Fibroblast of gingiva (primary cell): Measurements from ENCODE around the gene SBF2.
"Not testable (repeated sequence)": the region's sequence is repeated elsewhere in the genome, so short reads cannot be mapped to it uniquely, and the experiment has no call there.

Experiments
- DNase-seq: peaks from one replicate; pipeline ENCODE4 v3.0.0-alpha.2; 2011; ENCODE audit warnings: low read depth

Gene SBF2

DNA sequence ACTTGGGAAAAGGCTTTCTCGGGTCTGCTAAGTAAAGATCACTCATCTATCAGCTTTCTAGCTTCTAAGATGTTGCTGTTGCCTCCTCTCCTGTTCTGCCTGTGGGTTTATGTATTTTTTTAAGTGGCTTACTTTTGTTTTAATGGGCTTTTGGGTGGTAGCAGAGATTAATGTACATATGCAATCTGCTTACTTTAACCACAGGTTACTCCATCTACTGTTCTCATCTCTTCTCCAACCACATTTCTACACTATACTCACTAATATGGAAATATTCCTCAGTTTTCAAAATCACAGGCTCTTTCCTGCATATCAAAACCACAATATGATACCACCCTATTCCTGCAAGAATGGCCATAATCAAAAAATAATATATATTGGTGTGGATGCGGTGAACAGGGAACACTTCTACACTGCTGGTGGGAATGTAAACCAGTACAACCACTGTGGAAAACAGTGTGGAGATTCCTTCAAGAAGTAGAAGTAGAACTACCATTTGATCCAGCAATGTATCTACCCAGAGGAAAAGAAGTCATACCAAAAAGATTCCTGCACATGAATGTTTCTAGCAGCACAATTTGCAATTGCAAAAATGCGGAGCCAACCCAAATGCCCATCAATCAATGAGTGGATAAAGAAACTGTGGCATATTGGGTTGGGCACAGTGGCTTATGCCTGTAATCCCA, 341.4 kb downstream of the SBF2 start:
- no peak for DNase-seq

DNA sequence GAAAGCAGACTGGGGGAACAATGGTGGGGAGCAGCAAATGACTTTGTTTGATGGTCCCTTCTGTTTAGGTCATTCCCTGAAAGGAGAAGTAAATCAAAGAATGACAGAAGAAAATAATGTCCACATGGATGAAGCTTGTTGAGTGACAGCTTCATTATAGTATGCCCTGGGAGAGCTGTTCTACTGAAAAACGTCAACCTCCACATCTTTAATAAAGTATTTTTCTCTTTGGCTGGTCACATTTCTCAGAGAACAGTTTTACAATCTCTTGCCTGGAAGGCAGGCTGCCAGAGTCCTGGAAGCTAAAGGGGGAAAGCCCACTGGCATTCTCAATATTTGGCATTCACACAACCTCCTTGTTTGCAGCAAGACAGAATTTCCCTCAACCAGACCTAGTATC, 342.2 kb downstream of the SBF2 start:
- peak; percentile 69 for DNase-seq

DNA sequence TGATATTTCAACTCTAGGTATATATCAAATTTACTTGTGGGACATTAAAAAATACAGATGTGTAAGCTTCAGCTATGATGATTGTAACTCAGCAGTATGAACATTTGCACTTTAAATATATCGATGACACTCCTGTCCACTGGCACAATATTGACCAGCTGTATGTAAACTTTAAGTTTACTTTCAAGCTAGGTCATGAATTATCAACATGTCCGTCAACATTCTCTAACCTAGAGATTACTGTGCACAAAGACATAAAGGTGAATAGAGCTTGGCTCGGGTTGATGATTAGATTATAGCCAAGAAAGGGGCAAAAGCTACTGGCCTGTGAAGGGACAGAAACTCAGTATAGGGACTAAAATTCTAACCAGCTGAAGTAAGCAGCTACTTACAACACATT, 343.6 kb downstream of the SBF2 start:
- no peak for DNase-seq

DNA sequence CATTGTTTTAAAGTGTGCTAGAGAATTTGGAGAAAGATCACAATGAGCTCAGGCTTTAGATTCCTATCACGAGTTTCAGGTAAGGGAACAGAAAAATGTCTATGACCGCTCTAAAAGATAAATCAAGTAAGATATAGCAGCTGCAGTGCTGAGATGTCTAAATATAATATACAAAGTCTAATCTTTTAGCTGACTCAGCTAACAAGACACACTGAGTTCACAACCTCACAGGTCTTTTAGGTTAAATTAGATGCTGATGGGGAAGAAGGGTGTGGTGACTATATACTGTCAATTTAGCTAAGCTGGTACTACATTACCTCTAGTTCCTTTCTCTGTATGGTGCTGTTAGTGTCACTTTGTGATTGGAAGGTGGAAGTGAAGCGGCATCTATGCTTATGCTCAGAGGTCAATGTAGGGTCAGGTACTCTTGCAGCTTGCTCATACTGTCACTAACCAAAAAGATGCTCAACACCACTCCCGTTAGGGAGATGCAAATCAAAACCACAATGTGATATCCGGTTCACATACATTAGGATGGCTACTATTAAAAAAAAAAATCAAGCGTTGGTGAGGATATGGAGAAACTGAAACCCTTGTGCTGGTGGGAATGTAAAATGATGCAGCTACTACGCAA, 346.7 kb downstream of the SBF2 start:
- DNase-seq = no peak

DNA sequence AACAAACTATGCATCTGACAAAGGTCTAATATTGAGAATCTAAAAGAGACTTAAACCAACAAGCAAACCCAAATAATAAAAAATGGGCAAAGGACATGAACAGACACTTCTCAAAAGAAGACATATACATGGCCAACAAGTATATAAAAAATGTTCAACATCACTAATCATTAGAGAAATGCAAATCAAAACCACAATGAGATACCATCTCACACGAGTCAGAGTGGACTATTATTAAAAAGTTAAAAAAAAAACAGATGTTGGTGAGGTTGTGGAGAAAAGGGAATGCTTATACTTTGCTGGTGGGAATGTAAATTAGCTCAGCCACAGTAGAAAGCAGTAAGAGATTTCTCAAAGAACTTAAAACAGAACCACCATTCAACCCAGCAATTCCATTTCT, 348.3 kb downstream of the SBF2 start:
- peak; percentile 45 for DNase-seq

DNA sequence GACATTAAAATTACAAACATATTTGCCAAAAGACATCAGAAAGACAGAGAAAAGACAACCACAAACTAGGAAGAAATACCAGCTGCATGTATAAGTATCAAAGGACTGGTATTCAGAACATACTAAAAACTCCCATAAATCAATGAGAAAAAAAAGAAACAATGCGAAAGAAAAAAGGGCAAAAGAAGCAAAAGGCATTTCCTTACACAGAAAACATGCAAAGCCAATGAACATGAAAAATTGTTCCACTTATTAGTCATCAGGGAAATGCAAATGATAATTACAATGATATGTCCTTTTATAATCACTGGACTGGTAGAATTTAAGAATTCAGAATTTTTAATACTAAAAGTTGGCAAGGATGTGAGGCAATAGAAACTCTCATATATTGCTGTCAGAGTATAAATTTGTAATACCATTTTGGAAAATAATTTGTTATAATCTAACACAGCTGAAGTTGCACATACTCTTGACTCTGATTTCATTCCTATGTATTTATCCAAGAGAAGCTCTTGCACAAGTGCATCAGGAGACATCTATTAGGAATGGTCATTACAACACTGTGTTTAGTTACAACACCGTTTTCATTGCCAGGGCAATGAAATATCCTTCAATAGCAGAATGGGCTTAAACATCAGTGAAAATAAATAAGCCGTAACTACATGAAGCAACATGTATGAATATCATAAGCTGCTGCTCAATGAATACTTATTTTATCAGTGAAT, 350.5 kb downstream of the SBF2 start:
- DNase-seq = peak; percentile 100

DNA sequence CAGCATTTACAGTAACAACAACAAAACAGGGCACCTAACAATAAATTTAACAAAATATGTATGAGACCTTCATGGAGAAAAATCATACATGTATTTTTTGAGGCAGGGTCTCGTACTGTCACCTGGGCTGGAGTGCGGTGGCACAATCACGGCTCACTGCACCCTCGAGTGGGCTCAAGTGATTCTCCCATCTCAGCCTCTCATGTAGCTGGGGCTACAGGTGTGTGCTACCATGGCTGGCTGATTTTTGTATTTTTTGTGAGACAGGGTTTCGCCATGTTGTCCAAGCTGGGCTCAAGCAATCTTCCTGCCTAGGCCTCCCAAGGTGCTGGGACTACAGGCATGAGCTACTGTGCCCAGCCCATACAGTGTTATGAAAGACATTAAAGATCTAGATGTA, 352.0 kb downstream of the SBF2 start:
- DNase-seq = no peak

DNA sequence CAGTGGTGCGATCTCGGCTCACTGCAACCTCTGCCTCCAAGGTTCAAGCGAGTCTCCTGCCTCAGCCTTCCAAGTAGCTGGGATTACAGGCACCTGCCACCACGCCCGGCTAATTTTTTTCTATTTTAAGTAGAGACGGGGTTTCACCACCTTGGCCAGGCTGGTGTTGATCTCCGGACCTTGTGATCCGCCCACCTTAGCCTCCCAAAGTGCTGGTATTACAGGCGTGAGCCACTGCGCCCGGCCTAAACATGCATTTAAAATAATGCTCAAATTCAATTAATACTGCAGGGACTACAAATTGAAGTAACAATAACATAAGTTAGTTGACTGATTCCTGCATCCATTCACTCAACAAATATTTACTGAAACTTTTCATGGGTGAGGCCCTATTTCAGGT, 354.9 kb downstream of the SBF2 start:
- not testable (repeated sequence) for DNase-seq

DNA sequence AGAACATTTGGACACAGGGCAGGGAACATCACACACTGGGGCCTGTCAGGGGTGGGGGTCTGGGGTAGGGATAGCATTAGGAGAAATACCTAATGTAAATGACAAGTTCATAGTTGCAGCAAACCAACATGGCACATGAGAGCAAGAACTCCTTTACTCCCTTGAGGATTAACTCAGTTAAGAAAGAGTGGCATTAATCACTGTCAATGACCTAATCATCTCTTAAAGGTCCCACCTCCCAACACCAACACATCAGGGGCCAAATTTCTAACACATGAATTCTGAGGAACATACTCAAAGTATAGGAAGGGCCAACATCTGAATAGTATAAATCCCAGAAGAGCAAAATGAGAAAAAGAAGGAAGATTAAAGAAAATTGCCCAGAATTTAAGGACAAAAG, 357.3 kb downstream of the SBF2 start:
- no peak for DNase-seq

DNA sequence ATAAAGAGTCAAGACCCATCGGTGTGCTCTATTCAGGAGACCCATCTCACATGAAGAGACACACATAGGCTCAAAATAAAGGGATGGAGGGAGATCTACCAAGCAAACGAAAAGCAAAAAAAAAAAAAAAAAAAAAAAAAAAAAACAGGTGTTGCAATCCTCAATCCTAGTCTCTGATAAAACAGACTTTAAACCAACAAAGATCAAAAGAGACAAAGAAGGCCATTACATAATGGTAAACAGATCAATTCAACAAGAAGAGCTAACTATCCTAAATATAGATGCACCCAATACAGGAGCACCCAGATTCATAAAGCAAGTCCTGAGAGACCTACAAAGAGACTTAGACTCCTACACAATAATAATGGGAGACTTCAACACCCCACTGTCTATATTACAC, 361.2 kb downstream of the SBF2 start:
- not testable (repeated sequence) for DNase-seq

DNA sequence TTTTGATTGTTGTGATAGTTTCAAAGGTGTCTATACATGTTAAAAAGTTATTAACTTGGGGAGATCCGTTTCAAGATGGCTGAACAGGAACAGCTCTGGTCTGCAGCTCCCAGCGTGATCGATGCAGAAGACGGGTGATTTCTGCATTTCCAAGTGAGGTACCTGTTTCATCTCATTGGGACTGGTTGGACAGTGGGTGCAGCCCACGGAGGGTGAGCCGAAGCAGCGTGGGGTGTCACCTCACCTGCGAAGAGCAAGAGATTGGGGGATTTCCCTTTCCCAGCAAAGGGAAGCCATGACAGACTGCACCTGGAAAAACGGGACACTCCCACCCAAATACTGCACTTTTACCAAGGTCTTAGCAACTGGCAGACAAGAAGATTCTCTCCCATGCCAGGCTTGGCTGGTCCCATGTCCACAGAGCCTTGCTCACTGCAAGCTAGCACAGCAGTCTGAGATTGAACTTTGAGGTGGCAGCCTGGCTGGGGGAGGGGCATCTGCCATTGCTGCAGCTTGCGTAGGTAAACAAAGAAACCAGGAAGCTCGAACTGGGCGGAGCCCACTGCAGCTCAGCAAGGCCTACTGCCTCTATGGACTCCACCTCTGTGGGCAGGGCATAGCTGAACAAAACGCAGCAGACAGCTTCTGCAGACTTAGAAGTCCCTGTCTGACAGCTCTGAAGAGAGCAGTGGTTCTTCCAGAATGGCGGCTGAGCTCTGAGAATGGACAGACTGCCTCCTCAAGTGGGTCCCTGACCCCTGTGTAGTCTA, 363.3 kb downstream of the SBF2 start:
- not testable (repeated sequence) for DNase-seq

DNA sequence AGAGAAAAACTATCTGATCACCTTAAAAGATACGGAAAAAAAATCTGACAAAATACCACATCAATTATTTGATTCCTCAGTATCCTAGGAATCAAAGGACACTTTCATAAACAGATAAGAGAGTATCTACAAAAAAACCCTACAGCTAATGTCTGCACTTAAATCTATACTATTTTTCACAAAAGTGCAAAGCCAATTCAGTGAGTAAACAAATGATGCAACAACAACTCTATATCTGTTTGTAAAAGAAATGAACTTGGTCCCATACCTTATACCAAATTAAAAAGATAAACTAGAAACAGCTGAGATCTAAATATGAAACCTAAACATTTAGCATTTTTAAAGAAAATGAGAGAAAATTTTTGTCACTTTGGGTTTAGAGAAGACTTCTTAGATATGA, 366.3 kb downstream of the SBF2 start:
- no peak for DNase-seq

DNA sequence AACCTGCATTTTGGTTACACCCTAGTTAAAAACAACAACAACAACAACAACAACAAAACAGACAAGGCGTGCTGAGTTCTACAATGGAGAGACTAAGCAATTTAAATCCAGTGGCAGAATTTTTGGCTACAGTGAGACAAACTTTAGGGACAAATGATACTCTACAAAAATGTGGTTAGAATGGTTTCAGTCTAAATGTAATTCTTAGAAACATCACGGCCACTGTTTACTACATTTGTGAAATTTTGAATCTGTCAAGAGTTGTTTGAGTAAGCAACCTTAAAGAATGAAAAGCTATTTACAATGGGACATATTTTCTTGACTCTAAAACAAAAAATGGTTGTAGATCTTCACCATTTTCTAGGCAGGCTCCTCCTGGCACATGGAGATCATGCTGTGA, 370.7 kb downstream of the SBF2 start:
- DNase-seq = no peak

DNA sequence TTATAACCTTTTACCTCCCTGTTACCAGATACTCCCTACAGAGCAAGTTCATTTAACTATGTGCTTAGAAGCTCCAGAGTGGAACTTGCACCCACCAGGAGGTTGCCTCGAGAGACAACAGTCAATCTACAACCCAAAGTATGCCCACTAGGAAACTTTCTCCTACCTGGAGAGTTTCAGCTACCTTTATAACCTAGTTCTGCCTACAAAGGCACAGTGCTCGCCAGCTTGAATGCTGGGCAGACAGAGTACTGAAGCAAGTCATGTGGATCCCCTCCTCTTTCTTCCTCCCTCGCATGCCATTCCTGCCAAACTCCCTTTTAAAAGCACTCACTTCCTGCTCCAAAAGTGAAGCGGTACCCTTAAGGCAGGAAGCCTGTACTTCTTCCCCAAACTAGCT, 371.2 kb downstream of the SBF2 start:
- DNase-seq = peak; percentile 6

DNA sequence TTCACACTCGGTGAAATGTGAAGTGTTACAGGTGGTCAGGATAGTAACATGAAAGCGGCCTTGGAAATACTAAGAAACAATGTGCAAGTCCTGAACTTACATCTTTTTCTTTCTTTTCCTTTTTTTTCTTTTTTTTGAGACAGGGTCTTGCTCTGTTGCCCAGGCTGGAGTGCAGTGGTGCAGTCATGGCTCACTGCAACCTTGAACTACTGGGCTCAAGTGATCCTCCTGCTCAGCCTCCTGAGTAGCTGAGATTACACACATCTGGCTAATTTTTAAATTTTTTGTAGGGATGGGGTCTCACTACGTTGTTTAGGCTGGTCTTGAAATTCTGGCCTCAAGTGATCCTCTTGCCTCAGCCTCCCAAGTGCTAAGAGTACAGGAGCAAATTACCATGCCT, 377.5 kb downstream of the SBF2 start:
- DNase-seq = no peak

DNA sequence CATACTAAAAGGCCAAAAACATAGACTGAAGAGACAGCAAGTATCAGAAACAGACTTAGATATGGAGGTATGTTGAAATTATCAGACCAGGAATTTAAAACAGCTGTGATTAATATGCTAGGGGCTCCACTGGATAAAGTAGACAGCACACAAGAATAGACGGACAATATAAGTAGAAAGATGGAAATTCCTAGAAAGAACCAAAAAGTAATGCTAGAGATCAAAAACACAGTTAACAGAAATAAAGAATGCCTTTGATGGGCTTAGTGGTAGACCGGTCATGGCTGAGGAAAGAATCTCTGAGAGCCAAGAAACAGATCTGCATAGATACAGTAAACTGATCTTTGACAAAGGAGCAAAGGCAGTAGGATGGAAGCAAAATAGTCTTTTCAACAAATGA, 380.0 kb downstream of the SBF2 start:
- DNase-seq = no peak

DNA sequence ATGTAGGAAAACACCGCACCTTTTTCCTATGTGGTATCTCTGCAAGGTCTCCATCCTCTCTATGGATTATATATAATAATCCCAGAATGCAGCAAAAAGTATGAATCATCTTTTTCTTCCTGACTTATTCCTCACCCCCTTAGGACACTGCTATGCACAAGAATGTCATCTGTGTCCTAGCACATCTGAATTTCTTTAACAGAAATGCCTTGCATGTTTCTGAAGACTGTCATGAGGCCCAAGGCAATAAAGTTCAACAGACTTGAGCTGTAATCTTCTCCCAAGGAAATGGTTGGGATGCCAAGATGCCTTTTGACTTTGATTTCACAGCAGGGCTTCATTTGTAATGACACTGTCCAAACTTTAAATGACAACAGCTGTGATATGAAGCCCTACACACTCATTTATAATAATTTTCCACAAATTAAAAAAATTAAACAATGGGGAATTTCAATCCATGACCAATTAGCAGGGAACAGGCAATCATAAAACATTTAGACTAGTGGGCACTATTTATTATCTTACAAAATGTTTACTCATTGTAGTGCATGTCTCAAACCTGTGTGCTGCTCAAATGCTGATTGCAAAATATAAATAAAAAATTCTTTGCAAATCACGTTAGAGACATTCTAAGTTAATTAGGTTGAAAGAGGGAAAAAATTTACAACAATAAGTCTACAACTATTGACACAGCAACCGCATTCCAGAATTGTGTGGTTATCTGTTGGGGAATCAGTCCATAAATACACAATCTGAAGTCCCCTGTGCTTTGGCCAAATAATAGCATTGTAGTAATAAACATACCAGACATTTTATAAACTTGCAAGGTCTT, 387.8 kb downstream of the SBF2 start:
- DNase-seq = peak; percentile 99

DNA sequence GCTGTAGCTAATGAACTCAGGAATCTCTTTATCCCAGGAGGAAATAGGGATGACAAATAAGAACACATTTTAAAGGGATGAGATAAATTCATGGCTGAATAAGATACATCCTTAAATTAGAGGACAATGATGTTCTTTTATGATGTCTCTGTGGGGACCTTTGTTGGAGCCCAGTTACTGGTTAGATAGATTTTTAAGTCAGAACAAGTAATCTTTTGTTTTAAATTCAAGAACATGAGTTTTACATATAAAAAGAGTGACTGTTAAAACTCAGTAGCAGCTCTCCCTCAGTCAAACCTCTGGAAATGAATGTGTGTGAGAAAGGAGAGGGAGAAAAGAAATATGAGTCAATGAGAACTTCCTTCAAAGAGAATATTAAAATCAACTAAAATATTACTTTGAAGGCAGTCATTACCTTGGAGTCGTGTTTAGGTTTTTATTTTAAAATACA, 388.5 kb downstream of the SBF2 start:
- DNase-seq = no peak

DNA sequence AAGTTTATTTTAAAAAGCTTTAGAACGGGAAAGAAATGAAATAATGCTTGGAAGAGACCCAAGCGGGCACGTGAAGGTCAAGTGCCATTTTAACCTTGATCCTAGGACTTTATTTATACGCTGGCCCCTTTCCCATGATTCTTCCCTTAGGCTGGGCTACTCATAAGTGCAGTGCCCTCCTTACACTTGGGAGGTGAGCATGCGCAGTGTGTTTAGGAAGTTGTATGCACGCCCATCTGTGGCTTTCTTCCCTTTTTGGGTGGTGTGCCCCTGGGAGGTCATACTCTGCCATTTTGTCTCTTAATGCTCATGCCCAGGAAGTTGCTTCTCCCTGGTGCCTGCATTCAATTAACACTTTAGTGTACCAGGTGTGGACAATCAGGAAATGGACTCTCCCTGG, 390.4 kb downstream of the SBF2 start:
- DNase-seq = no peak

DNA sequence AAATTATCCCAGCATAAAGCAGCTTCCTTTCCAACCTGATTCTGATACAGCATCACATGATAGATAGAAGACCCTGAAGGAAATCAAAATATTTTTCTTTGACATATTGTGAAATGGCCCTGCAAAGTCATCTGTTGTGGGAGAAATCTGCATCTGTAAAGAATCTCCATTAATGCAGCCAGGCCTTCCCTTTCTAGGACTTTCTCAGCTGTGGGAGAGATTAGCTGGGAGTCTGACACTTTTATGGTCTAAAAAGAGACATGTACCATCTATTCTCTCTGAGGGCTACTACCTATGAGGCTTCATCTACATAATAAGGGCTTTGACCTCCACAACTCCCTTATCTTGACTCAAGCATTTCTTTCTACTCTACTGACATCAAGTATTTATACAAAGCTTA, 392.1 kb downstream of the SBF2 start:
- DNase-seq = no peak

DNA sequence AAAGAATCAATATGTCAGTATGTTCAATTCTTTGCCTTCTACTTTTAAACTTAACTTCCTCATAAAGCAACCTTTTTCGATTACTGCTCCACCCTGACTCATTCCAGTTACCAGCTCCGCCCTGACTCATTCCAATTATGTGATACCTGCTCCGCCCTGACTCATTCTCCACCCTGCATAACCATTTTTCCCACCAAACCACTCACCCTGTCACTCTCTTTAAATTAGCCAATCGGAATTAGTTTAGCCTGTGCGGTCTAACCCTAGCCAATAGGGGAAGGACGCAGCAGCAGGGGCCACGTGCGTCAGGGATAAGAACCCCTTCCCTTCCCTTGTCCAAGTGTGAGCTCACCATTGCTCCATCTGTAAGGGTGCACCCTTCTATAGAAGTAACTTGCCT, 393.8 kb downstream of the SBF2 start:
- DNase-seq = peak; percentile 59

DNA sequence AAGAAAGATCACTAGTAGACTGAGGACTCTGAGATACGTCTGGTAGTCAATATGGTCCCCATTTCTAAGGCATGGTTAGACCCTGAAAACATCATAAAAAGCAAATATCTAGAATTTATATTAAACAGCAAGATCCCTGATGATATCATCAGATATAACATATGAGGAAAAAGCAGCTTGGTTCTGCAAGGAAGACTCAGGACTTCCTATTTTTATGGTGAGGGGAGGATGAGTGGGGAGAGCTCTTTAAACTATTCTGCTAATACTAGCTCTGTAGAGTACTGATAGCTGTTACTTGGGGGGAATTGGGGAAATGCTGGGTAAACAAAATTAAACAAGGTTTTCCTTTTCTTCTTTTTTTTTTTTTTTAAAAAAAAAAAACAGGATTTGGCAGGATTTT, 394.3 kb downstream of the SBF2 start:
- DNase-seq = no peak
